CD4-positive, alpha-beta T cell treated with Interleukin-17A for 1 hour (primary cell): ENCODE data around the gene TTPAL.
"Not testable (repeated sequence)": the region's sequence is repeated elsewhere in the genome, so short reads cannot be mapped to it uniquely, and the experiment has no call there.

ENCODE experiments used
- DNase-seq: peaks from one replicate; pipeline ENCODE4 v3.0.0-alpha.2; 2020

Gene TTPAL

DNA sequence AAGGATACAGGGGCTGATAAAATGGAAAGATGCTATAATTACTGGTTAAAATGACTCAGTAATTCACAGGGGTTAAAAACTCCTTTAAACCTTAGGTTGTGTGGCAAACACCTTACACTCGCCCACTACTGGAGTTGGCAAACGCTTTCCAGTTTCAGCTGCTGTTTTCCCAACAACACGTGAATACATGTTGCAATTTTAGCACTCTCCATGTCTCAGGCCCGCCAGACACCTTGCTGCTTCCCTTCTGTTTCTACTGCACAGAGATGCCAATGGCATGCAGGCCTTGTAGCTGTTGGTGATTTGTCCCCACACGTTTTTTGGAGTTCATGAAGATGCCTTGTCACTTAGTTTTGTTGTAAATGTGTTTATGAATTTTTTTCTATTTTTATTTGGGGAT lies 5.3 kb upstream of the TTPAL start:
- no peak for DNase-seq

DNA sequence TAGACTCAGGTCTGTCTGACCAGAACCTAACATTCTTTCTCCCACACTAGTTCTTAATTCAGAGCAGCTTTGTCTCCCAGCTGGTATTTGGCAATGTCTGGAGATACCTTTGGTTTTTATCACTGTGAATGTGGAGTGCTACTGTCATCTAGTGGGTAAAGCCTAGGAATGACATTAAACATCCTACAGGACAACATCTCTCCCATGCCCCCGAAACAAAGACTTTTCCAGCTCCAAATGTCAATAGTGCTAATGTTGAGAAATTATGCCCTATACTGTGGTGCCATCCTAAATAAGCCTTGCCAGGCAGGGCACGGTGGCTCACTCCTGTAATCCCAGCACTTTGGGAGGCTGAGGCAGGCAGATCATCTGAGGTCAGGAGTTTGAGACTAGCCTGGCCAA lies 4.2 kb upstream of the TTPAL start:
- no peak for DNase-seq

DNA sequence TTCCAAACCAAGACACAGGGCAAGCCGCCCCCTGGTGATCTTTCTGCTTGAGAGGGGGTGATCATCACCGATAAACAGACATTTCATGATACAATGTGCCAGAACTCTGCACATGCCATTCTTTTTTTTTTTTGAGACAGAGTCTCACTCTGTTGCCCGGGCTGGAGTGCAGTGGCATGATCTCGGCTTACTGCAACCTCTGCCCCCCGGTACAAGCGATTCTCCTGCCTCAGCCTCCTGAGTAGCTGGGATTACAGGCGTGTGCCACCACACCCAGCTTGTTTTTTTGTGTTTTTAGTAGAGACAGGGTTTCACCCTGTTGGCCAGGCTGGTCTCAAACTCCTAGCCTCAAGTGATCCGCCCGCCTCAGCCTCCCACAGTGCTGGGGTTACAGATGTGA lies 3.4 kb upstream of the TTPAL start:
- not testable (repeated sequence) for DNase-seq

DNA sequence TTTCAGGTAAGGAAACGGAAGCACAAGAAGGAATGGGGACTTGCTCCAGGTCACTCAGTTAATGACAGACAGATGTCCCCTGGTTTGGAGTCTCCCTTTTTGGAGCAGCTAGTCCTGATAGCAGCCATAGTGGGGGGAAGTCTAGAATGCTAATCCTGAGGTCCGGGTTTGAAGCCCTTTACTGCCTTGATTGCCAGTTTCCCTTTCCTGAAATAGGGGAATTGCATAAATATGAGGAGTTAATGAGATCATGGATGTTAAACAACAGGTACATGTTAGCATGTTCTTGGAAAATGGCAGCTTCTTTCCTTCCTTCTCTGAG lies 341 bp upstream of the TTPAL start:
- no peak for DNase-seq

DNA sequence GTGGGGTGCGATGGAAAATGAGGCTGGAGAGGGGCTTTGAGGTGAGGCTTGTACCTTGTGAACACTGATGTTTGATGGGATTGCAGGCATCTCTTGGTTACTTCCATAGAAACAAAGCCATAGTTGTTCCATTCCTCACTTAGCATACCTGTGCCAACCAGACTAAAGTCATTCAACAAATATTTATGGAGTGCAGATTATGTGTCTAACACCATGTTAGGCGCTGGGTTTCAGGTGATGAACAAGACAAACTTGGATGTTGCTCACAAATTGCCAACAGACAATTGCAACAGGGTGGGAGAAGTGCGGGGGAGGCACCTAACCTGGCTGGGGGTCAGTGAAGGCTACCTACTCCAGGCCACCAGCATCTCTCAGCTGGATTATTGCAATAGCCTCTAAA lies 1.5 kb downstream of the TTPAL start:
- no peak for DNase-seq

DNA sequence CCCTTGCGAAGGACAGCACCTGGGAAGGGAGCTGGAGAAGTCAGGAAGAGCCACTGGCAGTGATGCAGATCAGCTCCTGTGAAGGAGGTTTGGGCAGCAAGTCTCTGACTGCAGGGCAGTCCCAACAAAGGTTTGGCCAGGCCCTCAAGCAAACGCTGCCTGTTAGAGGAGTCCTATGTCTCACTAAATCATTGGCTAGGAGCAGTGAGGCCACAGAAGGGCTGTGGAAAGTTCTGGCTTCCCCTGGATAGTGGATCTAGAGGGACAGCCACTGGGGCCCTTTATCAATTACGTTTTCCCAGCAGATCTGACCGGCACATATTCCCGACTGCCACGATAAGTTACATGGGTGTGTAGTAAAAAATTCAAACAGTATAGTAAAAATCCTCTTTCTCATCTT lies 2.5 kb downstream of the TTPAL start:
- DNase-seq: no peak

DNA sequence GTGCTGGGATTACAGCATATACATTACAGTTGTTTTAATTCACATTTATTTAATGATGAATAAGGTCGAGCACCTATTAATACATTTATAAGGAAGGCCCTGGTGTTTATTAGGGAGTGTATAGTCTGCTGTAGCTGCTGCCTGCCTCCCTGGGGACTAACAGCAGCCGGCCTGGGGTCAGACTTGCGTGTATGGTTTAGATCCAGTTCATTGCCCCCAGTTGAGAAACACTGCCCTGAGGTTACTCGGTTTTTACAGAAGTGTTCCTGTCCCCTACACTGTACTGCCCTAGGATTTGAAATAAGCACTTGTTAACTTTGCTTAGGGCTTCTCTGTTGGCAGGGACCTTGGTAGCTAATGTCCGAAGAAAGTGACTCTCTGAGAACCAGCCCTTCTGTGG lies 4.0 kb downstream of the TTPAL start:
- no peak for DNase-seq

DNA sequence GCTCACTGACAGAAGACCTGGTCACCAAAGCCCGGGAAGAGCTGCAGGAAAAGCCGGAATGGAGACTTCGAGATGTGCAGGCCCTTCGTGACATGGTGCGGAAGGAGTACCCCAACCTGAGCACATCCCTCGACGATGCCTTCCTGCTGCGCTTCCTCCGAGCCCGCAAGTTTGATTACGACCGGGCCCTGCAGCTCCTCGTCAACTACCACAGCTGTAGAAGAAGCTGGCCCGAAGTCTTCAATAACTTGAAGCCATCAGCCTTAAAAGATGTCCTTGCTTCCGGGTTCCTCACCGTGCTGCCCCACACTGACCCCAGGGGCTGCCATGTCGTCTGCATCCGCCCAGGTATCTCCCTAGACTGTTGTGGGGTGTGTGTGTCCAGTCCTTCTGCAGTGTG lies 4.4 kb downstream of the TTPAL start:
- DNase-seq: no peak

DNA sequence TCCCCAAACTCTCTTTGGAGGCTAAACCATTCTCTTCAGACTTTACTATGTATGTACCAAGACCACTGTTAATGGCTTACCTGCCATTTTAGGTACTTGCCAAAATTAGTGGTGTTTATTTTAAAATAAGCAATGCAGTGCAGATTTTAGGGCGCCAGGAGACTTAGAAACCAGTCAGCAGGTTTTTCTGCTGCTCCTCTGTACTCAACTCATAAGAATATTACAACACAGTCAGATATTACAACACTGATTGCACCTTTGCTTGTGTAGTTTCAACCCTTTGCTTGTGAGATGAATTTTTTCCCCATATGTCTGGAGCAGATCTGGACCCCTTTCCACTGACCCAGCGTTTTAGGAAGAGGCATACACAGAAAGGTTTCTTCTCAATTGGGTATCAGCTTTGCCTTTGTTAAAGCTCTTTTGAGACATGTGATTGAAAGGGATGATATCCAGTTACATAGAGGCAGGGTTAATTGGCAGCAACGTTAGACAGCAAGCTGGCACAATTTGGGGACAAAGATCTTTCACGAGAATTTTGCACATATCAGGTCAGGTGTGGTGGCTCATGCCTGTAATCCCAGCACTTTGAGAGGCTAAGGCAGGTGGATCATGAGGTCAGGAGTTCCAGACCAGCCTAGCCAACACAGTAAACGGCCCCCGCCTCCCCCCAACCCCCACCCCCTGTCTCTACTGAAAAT lies 6.2 kb downstream of the TTPAL start:
- no peak for DNase-seq

DNA sequence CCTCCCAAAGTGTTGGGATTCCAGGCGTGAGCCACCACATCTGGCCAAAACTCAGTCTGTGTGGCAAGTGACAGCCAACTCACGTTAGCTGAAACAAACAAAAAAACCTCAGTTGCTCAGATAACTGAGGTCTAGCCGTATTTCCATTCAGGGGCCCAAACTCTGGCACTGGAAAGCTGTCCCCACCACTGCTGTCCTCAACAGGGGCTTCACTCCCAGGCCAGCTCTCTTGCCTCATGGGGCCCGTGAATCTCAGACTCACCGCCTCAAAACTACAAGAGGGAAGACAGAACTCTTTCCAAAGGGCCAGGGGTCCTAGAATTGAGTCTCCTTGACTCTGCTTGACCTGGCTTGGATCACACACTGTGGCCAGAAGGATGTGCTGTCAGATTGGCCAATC lies 7.4 kb downstream of the TTPAL start:
- DNase-seq: no peak

DNA sequence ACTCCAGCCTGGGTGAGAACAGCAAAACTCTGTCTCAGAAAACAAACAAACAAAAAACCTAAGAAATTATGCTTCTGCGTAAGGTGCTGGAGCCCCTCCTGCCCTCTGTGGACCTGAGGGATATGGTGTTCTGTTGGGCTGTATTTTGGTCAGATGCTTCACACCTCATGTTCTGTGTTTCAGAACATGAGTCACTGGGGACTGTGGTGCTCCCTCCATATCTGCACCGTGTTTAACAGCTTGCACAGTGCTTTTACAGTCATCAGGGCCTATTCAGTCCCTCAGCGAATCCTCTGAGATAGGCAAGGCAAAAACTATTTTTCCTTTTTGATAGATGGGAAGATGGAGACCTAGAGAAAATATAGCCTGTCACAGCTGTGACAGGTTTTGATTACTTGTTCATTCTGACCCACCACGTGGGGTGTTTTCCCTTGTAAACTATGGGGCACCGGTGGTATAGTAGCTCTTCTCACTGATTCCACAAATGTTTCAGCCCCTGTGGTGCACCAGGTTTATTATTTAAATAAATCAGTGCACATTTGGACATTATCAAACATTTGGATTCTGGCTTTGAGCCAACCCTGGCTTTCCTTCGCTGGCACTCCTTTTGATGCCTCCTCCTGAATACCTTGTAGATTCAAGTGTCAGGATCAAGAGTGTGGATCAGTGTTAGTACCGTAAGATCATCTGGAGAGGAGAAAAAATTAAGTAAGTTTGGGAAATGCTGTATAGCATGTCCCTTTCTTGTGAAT lies 9.6 kb downstream of the TTPAL start:
- no peak for DNase-seq

DNA sequence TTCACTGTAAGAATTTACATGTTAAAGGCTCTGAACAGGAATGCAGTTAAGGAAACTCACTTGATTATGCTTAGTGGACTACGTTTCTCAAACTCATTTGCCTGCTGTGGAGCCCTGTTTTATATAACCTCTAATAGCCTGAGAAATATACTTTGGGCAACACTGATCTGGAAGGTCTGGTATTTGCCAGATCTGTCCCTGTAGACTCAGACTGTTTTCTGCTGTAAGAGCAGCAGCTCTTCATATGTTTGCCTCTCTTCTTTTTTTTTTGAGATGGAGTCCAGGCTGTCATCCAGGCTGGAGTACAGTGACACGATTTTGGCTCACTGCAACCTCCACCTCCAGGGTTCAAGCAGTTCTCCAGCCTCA lies 10.1 kb downstream of the TTPAL start:
- no peak for DNase-seq

DNA sequence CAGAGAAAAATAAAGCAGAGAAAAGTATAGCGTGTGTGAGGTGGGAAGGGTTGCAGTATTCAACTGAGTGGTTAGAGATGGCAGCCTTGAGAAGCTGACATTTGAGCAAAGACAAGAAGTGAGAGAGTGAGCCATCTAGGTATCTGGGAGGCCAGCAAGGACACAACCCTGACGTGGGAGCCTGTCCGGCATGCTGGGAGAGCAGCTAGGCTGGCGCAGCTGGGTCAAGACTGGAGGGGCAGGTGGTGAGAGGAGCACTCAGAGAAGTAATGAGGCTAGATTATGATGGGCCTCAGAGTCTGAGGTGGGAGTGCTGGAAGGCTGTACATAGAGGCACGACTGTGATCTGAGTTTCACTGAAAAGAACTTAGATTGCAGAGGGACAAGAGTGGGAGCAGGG lies 12.9 kb downstream of the TTPAL start:
- DNase-seq: no peak

DNA sequence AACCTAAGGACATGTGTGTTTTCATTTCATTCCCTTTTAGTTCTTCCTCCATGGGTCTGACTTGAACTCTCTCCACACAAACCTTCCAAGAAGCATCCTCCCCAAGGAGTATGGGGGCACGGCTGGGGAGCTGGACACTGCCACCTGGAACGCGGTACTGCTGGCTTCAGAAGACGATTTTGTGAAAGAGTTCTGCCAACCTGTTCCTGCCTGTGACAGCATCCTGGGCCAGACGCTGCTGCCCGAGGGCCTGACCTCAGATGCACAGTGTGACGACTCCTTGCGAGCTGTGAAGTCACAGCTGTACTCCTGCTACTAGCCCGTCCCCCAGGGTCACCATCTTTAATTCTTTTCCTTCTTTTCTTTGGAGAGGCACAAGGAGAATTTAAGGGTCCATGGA lies 13.5 kb downstream of the TTPAL start:
- DNase-seq: no peak

DNA sequence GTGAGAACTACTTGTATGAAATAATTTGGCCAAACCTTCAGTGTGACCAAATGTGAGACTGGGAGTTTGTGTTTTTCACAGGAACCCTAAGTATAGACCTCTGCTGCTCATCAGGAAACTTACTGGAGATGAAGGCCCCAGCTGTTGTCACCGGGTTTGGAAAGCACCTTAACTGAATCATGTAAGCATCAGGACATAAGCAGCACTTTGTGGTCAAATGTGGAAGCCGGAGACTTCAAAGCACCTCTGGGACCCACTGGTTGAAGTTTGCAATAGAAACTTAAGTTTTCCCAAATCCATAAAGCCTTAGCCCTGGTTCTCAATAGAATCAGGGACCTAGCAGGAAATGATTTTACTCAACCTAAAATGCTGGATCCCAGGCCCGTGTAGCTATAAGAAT lies 14.3 kb downstream of the TTPAL start:
- DNase-seq: no peak

DNA sequence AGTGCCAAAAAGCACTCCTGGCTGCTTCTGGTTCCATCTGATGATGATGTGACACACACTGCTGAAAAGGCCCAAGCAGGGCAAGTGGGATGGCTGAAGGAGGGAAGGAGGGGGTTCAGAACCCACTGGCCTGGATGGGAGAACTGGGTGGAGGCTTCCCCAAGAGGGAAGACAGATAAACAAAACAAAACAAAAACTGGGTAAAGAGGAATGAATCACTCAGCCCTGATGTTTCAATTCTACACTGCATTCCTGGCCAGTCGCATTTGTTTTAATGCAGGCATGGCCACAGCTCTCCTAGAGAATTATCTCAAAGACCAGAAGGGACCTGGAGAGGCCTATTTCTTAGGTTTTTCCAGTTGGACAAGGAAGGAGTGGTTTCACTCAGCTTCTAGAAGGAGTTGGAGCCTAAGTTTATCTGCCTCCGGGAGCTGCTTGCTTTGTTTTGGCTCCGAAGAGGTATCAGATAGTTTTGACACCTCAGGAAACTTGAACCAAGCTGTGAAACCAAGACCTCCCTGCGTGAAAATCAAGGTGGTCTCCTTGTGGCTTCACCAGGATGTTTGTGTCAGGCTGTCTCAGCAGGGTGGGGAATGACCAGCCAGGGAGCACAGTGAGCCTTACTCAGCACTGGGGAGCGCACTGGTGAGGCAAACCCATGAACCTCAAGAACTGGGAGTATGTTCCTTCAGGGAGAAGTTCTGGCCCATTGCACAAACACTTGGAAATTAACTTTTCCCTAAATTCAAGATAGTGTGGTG lies 16.1 kb downstream of the TTPAL start:
- DNase-seq: peak; percentile 33

DNA sequence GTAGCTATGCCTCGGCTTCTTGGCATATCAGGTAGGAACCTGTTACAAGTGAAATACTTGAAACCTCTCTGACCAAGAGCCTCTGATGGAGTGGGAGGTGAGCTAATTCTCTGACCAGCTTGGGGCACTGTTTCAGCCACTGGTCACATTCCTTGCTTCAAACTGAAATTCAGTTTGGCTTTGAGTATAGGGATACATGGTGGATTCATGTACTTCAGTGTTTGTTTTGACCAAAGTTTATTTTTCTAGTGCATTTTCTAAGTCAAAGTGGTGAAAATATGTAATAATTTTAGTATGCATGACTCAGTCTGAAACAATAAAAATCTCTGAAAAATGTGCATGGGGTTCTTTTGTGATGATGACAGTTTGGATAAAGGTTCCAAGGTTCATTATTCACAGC lies 18.6 kb downstream of the TTPAL start:
- no peak for DNase-seq

DNA sequence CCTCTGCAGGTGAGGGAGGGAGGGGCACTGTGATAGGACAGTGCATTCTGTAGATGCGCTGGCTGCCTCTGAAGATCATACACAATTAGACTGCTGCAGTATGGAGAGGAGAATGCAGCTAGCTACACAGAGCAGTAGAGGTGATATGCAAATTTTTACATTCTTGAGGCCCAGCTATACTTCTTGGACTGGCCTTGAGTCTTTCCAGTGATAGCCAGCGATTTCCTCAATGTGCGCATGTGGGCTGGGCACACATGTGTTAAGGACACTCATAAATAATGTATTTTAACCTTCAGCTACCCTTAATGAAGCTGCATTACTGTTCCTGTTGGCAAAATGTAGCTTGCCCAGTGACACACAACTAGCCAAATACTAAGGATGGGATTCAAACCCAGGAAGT lies 19.0 kb downstream of the TTPAL start:
- DNase-seq: no peak

DNA sequence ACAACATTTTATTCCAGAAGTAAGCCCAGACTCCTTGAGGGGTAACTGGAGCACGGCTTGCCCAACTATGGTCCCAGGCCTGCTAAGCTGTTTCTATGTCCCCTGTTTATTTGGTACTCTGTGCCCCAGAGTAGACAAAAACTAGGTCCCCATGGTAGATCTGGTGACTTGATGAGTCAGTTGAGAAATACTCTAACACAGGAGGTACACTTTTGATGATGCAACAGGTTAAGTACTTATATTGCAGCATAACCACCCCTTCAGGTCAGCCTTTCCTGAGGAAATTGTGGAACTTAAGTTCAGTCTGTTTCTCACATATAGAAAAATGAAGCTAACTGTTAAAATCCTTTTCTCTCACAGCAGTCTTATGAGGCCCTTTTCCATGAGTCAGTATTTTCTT lies 19.6 kb downstream of the TTPAL start:
- no peak for DNase-seq

DNA sequence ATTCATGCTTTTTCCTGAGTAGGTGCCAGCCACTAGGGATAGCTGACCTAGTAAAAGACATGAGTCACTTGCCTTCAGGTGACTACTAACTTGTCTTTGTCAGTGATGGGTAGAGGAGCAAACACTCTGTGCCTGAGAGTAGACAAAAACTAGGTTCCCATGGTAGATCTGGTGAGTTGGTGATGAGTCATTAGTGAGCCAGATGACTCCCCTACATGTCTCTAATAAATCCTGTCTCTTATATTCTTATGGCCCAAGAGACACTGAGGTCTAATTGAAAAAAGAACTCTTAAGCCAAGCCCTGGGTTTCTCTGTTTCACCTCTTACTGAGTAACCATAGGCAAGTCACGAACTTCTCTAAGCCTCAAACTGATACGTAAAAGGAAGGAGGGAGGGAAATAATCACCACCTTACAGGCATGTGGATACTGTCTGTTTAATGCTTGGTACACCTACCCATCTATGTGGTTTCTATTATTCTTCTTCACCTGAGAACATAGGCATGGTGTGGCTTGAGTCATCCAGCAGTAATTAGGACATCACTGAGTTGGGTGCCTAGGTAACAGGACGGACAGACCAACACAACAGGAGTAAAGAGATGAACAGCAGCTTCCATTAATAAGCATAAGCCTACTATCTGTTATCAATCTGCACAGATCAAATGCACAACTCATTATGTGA lies 20.3 kb downstream of the TTPAL start:
- no peak for DNase-seq

DNA sequence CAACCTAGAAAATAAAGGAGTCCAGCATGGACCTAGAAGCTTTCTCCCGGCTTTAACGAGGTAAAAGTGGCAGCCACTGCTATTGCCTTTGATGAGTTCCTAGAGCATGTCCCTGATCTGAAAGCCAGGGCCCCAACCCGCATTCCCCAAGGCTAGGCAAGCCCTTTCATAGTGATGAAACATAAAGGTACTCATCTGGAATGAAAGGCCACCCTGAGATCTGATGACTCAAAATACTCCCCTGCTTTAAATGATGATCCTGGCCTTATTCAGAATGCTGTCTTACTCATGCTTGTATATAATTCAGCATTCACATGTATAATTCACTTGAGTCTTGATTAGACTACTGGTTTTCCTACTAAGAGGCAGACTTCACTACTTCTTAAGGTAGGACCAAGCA lies 21.3 kb downstream of the TTPAL start:
- DNase-seq: no peak

DNA sequence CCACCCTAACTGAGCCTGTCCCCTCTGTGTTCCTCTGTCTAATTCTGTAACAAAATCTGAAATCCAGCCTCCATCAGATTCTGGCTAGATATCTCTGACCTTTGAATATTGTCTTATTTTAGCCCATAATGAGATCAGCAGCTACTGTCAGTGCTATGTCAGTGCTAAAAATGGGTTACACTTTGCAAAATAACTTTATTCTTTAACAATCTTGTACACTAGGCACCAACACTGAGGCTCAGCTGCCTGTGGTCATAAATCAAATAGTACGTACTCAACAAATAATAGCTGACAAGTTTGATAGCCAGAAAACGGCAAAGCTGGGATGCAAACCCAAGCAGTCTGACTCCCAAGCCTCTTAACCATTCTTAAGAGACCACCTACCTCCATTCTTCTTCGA lies 22.1 kb downstream of the TTPAL start:
- no peak for DNase-seq

DNA sequence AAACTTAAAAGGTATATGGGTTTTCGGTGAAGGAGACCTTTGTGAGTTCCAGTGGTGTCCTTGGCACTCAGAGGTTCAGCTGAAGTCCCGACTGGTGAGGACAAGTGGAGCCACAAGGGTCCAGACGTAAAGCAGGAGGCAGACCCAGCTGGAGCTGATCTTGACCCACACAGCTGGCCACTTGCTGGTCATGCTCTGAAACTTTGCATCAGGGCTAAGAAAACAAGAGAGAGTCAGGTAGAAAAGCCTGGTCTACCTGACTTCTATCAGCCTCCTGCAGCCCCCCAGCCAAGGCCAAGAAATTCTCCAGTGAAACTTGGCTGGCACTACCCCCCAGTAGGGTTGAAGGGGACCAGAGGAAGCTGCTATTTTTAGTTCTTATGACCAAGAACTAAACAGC lies 24.5 kb downstream of the TTPAL start:
- no peak for DNase-seq

DNA sequence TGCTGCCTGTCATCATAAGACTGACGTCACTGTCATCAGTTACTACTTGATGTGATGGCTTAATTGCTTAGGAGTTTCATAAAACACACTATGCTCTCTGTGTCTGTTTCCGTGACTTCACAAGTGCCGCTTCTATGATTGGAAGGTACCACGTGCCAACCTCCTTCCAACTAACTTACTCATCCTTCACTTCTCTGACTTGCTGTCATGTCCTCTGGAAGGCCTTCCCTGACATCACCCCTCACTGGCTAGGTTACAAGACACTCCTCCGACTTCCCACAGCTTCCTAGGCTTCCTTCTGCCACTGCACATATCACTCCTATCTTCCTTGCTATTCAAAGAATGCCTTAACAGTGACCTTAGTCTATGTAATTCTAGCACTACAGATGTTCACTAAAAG lies 25.8 kb downstream of the TTPAL start:
- no peak for DNase-seq
